Amniotic epithelial cell (primary cell): ENCODE measurements around the gene STAB2.
A peak's percentile ranks its signal among the peaks of the same experiment; 100 is the strongest.

ENCODE experiments used
- DNase-seq: peaks from one replicate; pipeline ENCODE4 v3.0.0-alpha.2; 2010; ENCODE audit warnings: low read depth

Gene STAB2

DNA sequence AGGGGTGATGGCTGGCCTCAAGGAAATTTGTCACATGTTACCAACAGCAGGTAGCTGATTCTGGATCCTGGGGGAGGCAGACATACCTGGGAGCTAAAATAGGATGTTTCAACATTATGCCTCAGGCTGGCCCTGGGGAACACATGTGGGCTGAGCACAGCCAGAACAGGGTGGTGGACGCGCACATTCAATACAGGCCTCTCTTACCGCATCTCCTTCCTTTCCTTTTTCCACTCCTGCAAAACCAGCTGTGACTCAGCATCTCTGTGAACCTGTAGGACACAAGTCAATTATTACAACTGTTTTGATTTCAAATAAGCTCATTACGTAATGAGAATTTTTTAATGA lies 193.0 kb downstream of the STAB2 start:
- DNase-seq = peak; percentile 82

DNA sequence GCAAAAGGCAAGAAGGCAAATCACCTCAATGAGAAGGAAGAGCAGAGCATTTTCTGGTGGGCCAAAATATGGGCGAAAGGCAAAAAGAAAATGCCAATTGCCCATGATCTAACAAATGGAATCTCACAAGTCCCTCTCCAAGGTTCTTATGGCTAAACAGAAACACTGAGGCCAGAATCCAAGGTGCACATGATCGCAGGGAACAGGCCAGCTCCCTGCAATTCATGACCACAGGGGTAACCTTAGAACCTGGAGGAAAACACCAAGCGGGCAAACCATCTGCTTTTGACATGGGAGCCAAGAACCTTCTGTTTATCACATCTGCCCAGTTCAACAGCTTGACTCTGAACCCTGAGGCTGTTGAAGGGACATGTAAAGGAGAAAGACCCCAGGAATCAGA lies 193.9 kb downstream of the STAB2 start:
- DNase-seq = no peak

DNA sequence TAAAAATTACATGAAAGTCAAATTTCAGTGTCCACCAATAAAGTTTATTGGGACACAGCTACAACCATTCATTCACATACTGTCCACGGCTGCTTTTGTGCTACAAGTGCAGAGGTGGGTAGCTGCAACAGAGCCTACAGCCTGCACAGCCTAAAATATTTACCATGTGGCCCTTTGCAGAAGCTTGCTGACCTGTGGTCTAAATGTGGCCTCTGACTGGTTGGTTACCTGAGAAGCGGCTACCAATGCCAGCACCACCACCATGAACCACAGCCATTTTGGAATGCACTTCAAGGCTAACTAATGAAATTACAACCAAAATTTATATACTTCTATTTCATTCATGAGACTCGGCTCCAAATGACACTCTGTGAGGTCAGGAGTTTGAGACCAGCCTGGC lies 195.3 kb downstream of the STAB2 start:
- DNase-seq = no peak

DNA sequence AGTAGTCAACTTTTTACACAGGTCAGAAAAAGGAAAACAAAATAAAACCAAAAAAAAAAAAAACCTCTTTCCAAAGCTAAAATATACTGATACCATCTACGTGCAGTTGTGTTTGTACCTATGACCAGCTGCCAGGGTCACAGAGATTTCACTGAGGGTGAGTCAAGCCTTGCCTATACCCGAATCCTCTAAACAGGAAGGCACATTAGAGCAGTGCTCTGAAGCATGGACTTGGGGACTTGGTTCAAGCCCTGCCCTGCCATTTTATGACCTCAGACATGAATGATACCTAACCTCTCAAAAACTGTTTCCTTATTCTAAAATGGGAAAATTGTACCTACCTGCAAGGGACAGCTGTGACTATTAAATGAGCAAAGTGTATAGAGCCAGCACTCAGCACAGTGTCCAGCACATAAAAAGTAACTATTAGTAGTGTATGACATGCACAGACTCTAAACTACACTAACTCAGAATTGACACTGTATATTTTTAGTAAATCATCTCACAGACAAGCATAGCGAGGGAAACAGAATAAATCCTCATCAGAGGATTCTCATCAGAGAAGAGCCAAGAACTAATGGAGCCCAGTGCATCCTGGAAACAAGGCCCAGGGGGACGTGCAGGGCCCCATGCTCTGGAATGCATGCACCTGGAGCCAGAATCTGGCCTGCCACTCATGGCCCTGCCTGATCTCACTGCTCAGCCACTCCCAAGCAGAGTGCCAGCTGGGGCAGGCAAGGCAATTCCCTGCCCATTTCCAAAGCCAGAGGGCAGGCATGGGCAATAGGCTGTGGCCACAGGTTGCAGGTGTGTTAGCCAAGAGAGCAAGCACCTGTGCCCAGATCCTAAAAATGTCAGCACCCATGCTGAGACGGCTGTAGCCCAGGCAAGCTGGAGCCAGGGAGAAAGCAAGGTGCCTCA lies 196.9 kb downstream of the STAB2 start:
- no peak for DNase-seq

DNA sequence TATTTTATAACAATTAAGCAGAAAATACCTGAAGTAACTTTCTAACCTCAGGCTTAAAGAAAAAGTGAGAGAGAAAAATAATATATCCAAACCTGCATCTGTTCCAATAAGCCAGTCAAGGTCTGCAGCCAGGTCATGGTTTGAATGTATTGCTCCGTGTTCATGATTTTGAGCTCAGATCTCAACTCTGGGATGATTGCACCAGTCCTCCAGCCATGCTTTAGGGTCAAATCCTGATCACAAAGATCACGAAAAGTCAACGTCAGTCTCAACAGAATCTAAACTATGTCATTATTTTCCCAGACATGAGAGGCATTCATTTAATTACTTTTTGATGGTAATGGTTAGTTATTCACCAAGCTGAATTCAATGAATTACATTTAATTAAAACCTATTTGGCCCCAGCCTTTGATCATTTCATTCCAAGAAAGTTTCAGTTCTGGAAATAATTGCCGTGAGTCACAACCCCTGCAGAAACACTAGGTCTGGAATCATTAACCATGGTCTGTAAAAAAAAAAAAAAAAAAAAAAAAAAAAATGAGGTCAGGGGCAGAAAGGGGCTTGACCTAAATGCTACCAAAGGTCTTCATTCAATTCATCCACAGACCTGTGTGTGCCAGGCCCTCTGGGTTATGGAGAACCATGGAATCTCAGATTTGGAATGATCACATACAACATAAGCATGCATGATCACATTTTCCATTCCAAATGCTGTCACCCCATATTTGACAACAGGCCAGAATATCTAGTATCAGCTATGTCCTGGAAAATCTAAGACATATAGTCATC lies 198.4 kb downstream of the STAB2 start:
- DNase-seq = no peak

DNA sequence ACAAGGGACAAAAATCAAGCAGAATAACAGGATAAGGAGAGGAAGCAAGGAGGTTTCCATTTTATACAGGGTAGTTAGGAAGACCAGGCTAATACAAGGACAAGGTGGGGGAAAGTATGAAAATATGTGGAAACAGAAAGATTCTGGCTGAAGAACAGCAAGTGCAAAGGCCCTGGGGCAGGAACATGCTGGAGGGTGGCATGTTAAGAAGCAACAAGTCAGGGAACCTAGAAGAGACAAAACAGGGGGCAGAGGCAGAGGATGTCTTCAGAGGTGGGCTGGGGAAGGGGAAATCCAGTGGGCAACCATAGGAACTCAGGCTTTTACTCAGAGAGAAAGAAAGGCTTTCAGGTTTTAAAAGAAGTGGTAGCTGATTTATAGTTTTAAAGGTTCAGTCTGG lies 199.1 kb downstream of the STAB2 start:
- DNase-seq = no peak

DNA sequence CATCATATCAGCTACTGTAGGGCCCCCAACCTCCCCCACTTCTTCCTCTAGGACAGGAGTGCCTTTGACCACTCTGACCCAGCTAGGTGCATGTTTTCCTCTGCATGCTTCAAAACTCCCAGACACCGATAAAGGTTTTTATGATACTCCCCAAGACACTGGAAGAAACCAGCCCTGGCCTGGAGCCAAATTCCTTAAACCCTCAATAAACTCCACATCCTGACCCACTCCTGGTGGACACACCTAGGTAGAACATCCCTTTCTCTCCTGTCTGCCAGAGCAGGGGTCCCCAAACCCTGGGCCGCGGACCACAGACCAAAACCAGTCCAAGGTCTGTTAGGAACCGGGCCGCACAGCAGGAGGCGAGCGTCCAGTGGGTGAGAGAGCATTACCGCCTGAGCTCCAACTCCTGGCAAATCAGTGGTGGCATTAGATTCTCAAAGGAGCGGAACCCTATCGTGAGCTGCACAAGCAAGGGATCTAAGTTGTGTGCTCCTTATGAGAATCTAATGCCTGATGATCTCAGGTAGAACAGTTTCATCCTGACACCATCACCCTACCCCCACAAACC lies 204.4 kb downstream of the STAB2 start:
- no peak for DNase-seq

DNA sequence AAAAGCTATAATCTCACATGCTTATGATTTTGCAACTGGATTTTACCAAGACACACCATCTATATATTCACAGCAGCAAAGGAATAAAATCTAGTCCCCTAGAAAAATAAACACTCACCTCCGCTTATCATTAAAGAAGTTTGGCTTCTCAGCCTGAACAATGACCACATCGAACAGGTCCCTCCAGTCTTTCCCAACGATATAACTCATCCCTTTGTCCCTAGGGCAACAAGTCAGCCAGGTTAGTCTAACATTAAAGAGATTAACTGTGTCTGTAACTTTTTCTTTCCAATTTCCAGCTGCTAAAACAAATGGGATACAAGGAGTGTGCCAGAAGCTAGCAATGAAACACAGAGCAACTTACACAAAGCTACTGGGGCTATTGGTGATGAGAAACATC lies 206.0 kb downstream of the STAB2 start:
- no peak for DNase-seq

DNA sequence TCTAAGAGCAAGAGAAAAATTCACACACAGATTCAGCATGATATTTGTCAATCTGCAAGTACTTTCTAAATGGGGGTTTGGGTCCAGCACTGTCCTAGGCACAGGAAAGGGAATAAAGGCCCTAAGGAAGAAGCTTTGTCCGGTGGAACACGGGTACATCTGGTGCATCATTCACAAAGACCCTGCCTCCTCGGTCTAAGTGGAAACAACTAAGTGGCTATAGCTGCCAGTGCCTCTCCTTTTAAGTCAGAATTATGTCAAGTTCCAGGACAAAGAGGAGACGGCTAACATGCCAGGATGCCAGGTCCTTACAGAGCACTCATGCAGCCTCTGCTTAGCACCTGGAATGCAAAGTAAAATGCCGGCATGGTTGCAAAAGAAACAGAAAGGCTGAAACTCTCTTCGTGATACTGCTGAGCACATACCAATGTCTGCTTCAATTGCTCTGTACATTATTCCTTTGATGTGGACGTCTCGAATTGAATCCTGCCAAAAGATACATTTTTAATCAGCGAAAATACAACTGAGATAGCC lies 206.5 kb downstream of the STAB2 start:
- DNase-seq = no peak

DNA sequence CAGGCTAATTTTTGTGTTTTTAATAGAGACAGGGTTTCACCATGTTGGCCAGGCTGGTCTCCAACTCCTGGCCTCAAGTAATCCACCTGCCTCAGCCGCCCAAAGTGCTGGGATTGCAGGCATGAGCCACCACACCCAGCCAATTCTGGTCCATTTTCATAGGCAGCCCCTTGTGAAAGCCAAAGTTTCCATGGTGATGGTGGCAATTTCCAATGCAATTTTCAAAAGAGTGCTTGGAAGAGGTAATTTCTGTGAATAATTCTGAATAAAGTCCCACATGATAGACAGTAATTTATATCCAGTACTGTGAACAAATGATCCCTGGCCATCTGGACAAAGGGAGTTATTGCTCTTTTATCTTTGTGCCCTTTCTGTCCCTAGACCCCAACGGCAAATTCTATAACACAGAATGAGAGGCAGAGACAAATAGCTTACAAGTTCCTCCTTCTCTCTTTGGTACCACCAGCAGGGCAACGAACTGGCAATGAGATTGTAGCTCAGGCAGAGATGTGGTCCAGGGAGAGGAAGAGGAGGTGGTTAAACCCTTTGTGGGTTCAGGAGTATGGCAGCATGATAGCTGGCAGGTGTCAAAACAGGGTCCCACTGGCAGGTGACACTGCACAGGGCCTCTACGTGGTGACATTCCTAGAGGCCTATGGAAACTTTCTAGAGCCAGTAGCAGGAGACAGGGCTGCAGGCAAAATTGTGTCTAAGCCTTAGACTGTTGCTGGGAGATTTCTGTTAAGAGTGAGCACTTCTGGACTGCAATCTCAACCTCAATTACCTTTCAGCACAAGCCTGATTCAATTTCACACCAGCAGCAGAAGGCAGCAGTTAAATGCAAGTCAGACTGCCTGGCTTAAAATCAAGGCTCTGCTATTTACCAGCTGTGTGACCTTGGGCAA lies 207.5 kb downstream of the STAB2 start:
- DNase-seq = no peak

DNA sequence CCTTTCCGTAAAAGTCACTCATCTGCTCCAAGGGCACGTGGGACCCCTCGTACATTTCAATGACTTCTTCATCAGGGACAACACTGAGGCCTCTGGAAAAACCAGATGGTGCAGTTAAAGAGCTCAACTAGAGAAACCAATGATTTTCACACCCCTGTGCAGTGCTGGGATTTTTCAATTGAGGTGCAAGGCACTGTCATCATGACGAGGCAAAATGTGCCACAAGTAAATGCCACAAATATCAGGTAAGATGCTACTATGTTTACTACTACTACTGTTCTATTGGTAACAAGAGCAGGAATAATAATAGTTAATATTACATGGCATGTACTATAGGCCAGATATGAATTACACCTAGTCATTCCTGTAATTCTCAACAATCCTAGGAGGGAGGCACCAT lies 211.5 kb downstream of the STAB2 start:
- no peak for DNase-seq

DNA sequence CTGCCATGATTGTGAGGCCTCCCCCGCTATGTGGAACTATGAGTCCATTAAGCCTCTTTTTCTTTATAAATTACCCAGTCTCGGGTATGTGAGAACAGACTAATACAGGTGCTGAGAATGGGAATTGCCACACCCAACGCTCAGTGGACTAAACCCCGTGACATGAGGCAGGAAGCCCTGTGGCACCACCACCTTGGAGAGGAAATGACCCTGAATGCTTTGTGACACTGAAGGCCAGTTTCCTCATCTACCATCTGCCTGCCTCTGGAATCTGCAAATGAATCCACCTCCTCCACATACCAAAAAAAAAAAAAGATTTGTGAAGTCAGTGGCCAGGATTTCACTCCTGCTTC lies 212.4 kb downstream of the STAB2 start:
- DNase-seq = no peak

DNA sequence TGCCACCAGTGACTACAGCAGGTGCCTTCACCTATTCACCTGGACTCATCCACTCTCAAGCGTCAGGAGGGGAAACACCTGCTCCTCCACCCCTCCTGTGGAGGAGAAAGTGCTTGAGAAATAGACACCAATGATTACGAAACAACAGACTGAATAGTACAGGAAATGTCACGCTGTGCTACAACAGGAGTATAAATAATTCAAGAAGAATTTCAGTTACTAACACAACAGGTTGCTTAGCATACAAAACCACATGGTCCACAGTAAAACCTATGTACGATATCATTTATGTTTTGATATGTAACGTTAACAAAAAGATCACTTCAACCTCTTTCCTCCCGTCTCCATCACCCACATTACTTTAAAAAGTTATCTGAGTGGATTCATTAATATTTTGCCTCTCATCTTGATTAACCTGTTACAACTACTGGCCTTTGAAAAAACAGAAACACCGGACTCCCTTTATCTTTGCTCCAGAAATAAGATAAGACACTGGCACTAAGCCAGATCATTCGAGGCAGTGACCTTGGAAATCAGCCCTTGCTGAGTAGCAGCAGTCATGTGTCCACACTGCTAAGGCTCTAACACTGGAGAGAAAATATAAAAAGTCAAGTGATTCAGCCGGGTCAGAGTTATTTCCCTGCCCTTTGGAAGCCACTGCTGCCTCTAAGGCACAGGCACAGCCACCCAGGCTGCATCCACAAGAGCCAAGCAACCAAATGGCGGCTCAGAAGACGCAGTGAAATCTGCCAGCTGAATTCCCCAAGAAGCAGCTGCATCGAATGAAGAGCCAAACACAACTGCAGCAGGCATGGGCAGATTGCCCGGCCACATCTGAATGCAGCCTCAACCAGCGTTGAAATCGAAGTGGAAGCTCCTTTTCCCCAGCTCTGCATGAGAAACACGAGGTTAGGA lies 213.0 kb downstream of the STAB2 start:
- DNase-seq = peak; percentile 88

DNA sequence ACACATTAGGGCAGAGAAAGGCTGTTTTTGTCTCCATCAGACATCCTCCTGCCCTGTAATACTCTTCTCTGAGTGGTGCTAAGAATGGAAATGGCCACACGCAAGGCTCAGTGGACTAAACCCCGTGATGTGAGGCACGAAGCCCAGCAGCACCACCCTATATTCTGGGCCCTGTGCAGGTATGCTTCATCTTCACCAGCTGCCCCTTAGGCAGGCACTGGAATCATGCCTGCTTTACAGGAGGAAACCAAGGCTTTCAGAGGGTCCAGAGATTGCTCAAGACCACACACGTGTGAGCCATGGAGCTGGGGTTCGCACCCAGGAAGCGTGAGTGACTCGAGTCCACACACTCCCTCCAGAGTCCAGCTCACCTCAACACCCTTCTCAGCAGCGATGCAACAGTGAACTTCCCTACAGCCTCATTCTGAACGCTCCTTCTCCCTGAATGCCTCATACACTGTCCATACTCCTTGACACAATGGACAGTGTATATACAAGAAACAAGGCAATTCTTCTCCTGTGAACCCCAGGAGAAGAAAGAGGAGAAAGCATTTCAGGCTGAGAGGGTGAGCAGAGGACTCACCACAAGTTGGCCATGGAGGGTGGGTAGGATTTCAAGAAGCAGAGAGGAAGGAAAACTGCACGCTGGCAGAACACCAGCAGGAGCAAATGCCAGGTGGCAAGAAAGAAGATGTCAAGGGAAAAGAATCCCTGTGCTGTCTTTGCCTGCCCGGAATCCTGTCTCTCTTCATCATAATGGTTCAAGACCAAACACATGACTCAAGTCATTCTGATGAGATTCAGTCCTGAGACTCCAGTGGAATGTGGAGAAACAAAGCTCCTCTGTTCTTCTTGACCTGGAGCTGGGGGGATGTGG lies 214.9 kb downstream of the STAB2 start:
- peak; percentile 36 for DNase-seq

DNA sequence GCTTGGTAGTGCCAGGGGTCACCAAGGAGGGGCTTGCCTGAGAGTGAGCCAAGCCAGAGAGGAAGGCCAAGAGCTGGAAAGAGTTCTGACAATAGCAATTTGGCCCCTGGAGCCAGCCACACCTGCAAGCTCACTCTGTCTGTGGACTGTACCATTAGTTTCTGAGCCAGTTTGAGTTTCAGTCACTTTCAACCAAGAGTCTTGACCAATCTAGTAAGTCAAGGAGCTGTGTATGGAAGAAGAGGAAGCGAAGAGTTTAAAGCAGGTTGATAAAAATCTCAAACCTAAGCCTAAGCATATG lies 215.5 kb downstream of the STAB2 start:
- no peak for DNase-seq

DNA sequence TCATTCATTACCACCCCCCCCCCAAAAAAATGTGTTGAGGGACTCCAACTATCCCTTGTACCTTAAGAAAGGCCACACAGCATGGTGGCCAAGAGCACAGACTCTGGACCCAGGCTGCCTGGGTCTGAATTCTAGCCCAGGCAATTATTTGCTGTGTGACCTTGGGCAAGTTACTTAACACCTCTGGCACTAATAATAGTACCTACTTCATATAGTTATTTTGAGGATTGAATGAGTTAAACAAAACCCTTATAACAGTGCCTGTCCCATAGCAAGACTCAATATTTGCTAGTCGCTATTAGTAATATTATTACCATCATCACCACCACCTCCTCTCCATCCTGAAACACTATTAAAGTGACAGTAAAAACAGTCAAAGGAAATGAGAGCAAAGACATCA lies 216.8 kb downstream of the STAB2 start:
- DNase-seq = no peak

DNA sequence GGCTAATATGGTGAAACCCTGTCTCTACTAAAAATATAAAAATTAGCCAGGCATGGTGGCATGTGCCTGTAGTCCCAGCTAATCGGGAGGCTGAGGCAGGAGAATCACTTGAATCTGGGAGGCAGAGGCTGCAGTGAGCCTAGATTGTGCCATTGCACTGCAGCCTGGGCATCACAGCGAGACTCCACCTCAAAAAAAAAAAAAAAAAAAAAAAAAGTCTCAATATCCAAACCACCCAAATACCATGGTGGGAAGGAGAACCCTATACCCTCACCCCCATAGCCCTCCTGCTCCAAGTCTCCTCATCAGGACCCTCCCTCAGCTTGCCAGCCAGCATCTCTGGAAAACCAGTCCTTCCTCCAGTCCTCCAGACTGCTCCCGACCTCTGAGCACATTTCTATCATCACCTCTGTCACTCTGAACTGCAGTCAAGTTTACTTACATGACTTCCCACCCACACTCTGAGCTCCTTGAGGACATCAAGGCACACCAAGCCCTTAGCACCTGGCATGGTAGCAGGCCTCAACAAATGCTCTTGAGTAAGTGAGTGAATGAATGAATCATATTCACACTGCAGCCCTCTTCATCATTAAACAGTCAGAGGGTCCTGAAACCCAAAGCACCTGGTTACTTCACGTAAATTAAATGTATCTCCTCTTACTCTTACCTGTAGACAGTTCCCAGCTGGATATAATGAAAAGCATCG lies 218.7 kb downstream of the STAB2 start:
- no peak for DNase-seq

DNA sequence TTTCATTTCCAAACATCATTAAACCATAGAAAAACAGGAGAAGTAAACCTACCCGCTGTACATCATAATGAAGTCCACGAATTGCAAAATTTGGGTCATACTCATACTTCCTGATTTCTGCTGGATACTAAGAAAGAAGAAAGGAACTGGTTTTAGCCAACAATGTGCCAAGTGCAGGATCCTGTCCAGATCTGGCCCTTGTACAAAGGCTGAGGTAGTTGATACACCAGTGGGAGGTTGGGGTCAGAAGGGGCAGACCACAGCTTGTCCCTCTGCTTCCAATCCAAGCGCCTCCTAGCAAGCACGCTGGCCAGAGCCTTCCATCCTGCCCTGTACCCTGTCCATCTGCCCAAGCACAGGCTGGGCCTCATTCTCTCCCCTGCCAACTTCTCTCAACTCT lies 219.7 kb downstream of the STAB2 start:
- peak; percentile 98 for DNase-seq

DNA sequence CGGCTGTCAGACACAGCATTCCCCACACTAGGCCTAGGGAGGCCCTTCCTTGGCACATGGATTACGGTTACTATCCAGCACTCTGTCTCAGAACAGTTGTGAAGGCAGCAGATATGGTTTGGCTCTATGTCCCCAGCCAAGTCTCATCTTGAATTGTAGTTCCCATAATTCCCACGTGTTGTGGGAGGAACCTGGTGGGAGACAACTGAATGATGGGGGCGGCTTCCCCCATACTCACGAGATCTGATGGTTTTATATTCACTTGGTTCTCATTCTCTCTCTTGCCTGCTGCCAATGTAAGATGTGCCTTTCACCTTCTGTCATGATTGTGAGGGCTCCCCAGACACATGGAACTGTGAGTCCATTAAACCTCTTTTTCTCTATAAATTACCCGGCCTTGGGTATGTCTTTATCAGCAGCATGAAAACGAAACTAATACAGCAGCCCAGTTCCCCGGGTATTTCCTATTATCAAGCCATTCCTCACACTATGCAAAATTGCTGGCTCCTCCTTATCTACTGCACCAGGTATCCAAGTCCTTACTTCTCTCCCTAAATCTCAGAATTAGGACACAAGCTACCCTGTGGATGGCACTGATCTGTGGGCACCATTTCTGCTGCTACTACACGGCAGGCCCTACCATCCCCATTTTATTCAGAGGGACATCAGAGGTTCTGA lies 220.6 kb downstream of the STAB2 start:
- DNase-seq = no peak
